PC-3 (cell line): Measurements from ENCODE around the gene SLC24A3.

Experiments used
- CTCF ChIP-seq: fragments of 300-600 bp; sonication (generic); conservative IDR thresholded peaks from 2 replicates; pipeline ENCODE4 v1.5.1; 2017; ENCODE audit warnings: antibody characterized with exemption, low read depth, mild to moderate bottlenecking, low read length
- EZH2 ChIP-seq: fragments of 300-600 bp; sonication (generic); IDR thresholded peaks from one replicate; pipeline ENCODE4 v1.6.1; 2017; ENCODE audit warnings: antibody characterized with exemption, mild to moderate bottlenecking, low read length; ENCODE audit not compliant: unreplicated experiment

GRCh38 chr20:19577692-19578091 is 365.2 kb downstream of the SLC24A3 start:
- TF ChIP-seq CTCF: no peak
- TF ChIP-seq EZH2: no peak
